WERI-Rb-1 (cell line): ENCODE results near the gene NUDT3.
"Not testable (repeated sequence)": the region's sequence is repeated elsewhere in the genome, so short reads cannot be mapped to it uniquely, and the experiment has no call there.

ENCODE experiments used
- DNase-seq: peaks from one replicate; pipeline ENCODE4 v3.0.0-alpha.2; 2020
- H3K27ac ChIP-seq: fragments of 250-450 bp; sonication (Bioruptor Pico); 2 replicates; pipeline ENCODE4 v1.5.1; 2020; ENCODE audit warnings: mild to moderate bottlenecking, moderate library complexity
- H3K27me3 ChIP-seq: fragments of 250-450 bp; sonication (Bioruptor Pico); 2 replicates; pipeline ENCODE4 v1.5.1; 2021; ENCODE audit warnings: mild to moderate bottlenecking, low read depth, moderate library complexity; ENCODE audit not compliant: insufficient read depth, severe bottlenecking
- H3K36me3 ChIP-seq: fragments of 250-450 bp; sonication (Bioruptor Pico); 2 replicates; pipeline ENCODE4 v1.5.1; 2020; ENCODE audit warnings: mild to moderate bottlenecking, moderate library complexity
- H3K4me3 ChIP-seq: 2 replicates; pipeline ENCODE4 v1.5.1; 2011; ENCODE audit warnings: low read depth, mild to moderate bottlenecking, control low read depth, low read length
- H3K9me3 ChIP-seq: fragments of 250-450 bp; sonication (Bioruptor Pico); 2 replicates; pipeline ENCODE4 v1.5.1; 2021; ENCODE audit warnings: mild to moderate bottlenecking, moderate library complexity; ENCODE audit not compliant: severe bottlenecking
- CTCF ChIP-seq: IDR thresholded peaks from 2 replicates; pipeline ENCODE4 v1.5.1; 2011; ENCODE audit warnings: low read depth, mild to moderate bottlenecking, control low read depth, inconsistent platforms, low read length

NUDT3 gene

GRCh38 chr6:34378470-34378869 is 14.0 kb downstream of the NUDT3 start:
- H3K36me3 ChIP-seq, result peaks cover 27% of the 10 kb centered on the region
- H3K4me3 ChIP-seq, result no peak overlapping the region
- no peak for DNase-seq
- H3K9me3 ChIP-seq, result no peaks in the 10 kb centered on the region
- no peak for TF ChIP-seq CTCF
- H3K27me3 ChIP-seq, result no peaks in the 10 kb centered on the region
- no peak overlapping the region for H3K27ac ChIP-seq

- H3K36me3 ChIP-seq, result peaks cover 23% of the 10 kb centered on the region
- H3K27me3 ChIP-seq, result no peaks in the 10 kb centered on the region
- no peaks in the 10 kb centered on the region for H3K9me3 ChIP-seq
- H3K4me3 ChIP-seq, result no peak overlapping the region
- no peak for TF ChIP-seq CTCF
- DNase-seq, result no peak
- no peak overlapping the region for H3K27ac ChIP-seq
These were observed 14.5 kb downstream of the NUDT3 start for GRCh38 chr6:34377984-34378383.

GRCh38 chr6:34377571-34377970 is 14.9 kb downstream of the NUDT3 start:
- H3K27ac ChIP-seq, DNase-seq, H3K9me3 ChIP-seq, H3K4me3 ChIP-seq, H3K27me3 ChIP-seq: not testable (repeated sequence)
- H3K36me3 ChIP-seq, result peaks cover 23% of the 10 kb centered on the region

GRCh38 chr6:34375833-34376232 is 16.6 kb downstream of the NUDT3 start:
- Histone ChIP-seq H3K4me3 (no peak overlapping the region), H3K36me3 (peaks cover 26% of the 10 kb centered on the region), H3K27ac (no peak overlapping the region), H3K27me3 (no peaks in the 10 kb centered on the region), H3K9me3 (peaks cover 5% of the 10 kb centered on the region)
- no peak for TF ChIP-seq CTCF
- DNase-seq, result no peak

- TF ChIP-seq CTCF, result no peak
- no peak overlapping the region for H3K27ac ChIP-seq
- H3K9me3 ChIP-seq, result peaks cover 5% of the 10 kb centered on the region
- H3K36me3 ChIP-seq, result peaks cover 33% of the 10 kb centered on the region
- H3K27me3 ChIP-seq, result no peaks in the 10 kb centered on the region
- no peak overlapping the region for H3K4me3 ChIP-seq
- DNase-seq, result no peak
These were observed 18.0 kb downstream of the NUDT3 start for GRCh38 chr6:34374508-34374907.

GRCh38 chr6:34374069-34374468 is 18.4 kb downstream of the NUDT3 start:
- peaks cover 33% of the 10 kb centered on the region for H3K36me3 ChIP-seq
- H3K4me3 ChIP-seq, result no peak overlapping the region
- DNase-seq, result no peak
- no peaks in the 10 kb centered on the region for H3K27me3 ChIP-seq
- TF ChIP-seq CTCF, result no peak
- peaks cover 5% of the 10 kb centered on the region for H3K9me3 ChIP-seq
- H3K27ac ChIP-seq, result no peak overlapping the region
